IPS-NIHi7 (cell line): ENCODE measurements around the gene PTPRC.

Experiments
- DNase-seq: peaks from one replicate; pipeline ENCODE4 v3.0.0; 2012; ENCODE audit warnings: mixed read lengths; ENCODE audit errors: extremely low spot score

Gene PTPRC

DNA sequence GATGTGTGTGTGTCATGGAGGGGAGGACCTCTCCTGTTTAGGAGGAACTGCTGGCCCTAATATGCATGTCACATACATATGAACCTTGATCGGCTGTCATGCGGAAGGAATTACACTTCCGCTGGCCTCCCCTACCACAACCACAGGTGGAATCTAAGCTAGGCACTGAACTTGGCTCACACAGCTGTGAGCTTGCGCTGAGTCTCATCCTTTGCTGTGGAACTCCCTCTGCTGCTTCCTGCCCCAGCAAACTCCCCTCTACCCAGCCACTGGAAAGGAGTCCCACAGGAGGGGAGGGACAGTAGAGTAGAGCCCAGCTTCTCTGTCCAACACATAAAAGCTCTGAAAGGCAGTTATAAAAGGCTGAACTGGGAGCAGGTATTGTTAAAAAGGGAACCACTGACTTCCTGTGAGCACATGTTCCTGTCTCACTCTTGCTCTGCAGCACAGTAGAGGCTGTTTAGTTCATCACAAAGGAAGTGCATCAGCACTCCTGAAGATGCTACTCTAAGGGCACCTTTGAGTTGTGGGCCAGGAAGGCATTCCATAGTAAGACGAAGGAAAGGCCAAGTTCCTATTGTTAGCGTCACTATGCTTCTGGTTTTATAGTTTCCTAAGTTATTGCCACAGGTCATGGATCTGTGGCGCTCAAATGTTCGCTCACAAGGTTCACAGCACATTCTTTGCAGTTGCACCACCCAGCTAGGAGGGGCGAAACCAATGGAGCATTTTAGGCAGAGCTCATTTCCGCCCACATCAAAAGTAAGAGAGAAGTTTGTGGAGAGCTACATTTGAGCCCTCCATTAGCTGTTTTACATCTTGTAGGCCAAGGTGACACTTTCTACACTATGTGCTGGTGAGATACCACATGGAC, 17.7 kb upstream of the PTPRC start:
- no peak for DNase-seq

- DNase-seq, result no peak
These were observed 16.8 kb upstream of the PTPRC start for GRCh38 chr1:198622001-198622400.

DNA sequence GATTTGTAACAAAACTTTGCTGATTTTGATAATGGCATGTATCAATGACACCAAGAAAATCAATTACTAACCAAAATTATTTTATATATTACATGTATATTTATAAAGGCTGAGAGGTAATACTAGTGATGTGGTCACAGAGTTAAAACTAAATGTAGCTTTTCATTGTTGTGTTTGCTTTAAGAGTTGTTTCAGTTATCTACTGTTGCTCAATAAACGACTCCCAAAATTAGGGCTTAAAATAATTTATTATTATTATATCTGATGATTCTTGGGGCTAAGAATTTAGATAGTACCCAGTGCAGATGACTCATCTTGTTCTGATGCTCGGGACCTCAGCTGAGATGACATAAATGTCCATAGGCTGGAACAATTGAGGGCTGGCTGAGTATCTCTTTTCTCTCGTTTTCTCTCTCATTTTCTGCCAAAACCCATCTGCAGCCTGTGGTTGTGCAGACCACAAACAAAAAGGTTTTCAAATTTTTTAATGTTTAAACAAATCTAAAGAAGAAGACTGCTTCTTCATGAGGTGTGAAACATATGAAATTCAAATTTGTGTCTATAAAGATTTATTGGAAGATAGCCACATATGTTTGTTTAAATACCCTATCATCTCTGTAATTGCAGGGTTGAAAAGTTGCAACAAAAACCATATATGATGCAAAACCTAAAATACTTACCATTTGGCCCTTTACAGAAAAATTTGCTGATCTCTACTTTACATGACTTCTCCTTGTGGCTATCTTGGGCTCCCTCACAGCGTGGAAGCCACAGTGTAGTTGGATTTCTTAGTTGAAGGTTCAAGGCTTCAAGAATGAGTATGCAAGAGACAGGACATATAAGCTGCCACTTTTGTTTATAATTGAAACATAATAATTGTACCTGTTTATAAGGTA, 14.8 kb upstream of the PTPRC start:
- DNase-seq, result no peak

GRCh38 chr1:198624648-198624980, 14.2 kb upstream of the PTPRC start:
- no peak for DNase-seq

- no peak for DNase-seq
These were observed 11.3 kb upstream of the PTPRC start for GRCh38 chr1:198627436-198628066.

GRCh38 chr1:198628067-198628455, 10.8 kb upstream of the PTPRC start:
- DNase-seq, result no peak

DNA sequence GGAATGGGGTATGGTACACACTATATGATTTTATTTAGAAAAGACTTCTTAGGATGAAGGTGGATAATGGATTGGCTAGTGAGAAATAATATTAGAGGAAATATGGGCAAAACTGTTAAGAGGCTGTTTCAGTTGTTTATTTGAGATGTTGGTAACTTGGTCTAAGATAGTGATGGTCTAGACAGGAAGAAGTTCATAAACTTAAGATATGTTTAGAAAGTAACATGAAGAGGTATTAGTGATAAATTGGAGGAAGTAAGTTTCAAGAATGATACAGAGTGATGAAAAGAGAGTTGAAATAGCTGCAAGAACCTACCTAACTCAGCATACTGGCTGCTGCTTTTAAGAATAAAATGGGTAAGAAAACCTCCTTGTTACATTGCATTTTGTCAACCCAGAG, 9.2 kb upstream of the PTPRC start:
- DNase-seq, result no peak

GRCh38 chr1:198630863-198631262, 8.0 kb upstream of the PTPRC start:
- no peak for DNase-seq

DNA sequence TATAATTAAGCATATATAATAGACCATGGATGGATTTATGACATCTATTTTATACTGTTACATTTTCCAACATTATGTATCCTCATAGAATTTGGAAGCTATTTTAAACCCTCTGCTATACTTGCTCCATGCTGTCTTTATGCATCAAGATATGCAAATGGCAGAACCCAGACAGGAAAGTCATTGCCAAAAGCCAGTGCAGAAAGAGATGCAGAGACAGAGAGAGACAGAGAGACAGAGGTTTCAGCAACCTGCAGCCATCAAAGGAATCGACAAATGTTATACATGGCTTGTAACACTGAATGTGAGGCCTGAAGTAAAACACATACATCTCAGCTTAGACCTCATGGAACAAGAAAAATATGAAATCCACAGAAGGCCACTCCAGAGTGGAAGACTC, 7.5 kb upstream of the PTPRC start:
- DNase-seq, result no peak

GRCh38 chr1:198632007-198632406, 6.8 kb upstream of the PTPRC start:
- DNase-seq, result no peak

GRCh38 chr1:198633675-198634121, 5.1 kb upstream of the PTPRC start:
- no peak for DNase-seq

DNA sequence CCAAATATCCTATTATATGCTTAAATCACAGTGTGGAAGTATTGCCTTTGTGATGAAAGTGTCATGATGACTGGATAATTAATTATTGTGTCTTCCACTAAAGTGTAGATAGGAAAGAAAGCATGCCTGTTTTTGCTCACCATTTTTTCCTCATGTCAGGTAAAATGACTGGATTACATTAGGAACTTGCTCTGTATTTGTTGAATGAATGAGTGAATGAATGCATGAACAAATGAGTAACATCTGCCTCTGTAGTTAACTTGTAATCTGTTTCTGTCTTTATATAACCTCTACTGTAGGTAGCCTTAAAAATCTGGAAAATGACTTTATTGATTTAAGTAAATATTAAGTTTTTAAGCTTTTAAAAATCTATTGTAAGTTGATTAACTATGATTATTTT, 2.9 kb upstream of the PTPRC start:
- DNase-seq, result no peak

DNA sequence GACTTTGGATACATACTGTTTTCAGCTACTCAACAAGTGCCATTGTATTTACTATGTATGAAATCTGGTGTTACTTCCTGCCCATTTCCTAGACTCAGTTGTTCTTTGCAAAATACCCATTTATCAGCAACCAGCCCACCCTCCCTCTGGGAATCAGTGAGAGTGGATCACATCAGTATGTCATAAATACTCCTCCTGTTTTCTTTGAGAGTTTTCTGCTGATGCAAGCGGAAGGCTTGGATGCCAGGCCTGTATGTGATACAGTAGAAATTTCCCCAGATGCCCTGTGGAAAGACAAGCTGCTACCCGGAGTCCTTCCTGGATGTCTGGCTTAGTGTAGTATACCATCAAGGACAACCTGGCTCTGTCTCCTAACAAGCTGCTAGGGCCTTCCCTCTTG, 2.4 kb upstream of the PTPRC start:
- DNase-seq, result no peak

DNA sequence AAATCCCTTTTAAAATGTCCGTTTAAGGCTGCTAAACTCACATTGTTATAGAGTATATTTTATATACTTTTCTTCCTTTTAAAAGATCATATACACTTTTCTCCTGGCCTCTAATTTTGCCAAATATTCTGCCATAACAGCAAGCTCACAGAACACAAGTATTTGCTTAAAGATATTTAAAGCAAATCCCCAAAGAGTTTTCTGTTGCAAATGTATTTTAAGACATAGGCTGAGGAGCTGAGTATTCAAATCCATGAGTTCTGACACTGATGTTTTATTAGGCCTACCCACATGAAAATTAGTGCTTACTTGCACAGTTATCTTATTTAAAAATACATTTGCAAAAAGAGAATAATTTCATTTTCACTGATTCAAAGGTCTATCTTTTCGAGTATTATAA, 1.7 kb upstream of the PTPRC start:
- DNase-seq, result no peak

DNA sequence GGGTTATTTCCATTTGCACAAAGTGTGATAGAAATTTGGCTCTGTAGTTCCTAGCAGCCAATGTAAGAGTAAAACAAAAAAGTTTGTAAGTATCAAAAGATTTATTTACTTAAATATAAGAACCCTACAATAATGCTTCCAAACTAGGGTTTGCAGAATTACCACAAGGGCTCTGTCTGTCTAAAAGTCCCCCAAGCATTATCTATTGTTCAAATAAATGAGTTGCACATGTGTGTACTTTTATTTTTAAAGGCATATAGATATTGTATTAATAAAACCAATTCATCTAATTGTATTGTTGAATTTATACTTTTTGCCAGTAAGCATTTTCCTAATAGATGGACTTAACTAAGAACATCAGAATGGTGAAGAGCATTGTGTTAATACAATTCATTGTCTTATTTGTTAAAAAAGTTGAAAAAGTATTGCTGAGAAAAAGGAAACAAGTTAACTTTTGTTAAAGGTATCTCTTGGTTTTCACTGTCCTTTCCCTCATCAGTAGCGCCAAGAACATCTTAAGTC, 863 bp upstream of the PTPRC start:
- DNase-seq, result no peak

DNA sequence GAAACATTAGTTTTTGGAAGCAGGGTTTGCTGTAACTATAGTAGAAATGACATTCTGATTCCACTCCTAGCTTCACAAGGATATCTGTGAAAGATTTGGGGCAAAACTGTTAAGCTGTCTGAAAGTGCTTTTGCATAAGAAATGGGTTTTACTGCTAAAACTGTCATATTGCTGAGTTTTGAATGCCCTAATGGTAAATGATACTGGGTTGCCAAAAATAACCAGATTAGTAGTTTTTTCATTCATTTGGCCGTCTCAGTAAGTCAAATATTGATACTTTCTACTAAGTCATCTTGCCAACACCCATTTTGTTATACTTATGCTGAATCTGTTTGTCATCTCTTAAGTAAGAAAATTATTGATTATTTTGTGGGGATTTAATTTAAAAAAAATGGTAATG, 399 bp upstream of the PTPRC start:
- no peak for DNase-seq

- no peak for DNase-seq
These were observed 867 bp downstream of the PTPRC start for GRCh38 chr1:198639671-198640143.

- DNase-seq, result no peak
These were observed 1.3 kb downstream of the PTPRC start for GRCh38 chr1:198640174-198640573.

DNA sequence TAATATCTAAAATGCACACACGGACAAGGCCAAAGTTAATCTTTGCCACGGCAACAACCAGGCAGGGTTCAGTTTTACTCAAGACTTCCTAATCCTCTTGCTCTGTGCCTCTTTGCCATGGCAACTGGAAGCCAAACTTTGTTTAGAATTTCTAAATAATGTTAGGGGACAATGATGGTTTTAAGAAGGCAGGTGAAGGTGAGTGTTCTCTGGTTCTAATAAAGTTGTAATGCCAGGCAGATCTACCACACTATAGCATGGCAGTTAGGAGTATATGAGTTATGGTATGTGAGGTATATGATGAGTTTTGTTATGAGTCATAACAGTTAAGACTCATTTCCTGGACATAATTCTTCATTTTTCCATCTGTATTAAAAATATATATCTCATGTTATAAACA, 2.7 kb downstream of the PTPRC start:
- no peak for DNase-seq

- no peak for DNase-seq
These were observed 3.3 kb downstream of the PTPRC start for GRCh38 chr1:198641966-198642668.

DNA sequence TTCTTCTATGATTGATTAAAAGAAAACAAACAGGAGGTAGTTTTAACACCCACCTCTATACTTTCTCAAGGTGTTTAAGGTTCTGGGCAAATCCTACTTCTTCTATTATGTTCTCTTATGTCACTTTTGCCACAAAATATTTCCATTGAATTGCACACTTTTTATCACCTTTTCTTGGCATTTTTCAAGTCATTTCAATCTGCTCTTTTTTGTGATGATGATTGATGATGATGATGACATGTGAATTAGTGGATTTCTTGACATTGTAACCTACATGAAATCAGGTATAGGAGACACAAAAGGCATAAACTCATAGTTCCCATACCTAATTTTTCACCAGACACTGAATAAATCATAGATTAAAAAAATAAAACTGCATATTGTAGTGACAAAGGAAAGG, 4.1 kb downstream of the PTPRC start:
- no peak for DNase-seq

DNA sequence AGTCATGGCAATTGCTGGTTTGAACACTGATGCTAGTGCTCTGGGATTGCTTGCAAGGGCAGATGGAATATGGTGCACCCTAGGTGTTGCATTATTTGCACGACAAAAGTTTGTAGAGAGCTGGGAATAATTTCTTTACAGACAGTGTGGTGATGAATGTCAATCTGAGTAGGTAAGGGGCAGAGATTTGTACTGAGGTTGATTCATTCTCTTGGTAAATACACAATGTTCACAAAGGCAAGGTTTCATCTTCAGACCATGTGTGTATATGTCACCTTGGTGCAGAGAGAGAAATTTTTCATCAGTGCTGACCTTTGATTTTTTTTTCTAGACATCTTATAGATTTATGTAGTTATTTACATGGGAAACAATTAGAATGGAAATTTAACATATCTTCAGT, 5.0 kb downstream of the PTPRC start:
- DNase-seq, result no peak
